Loucy (cell line): Measurements from ENCODE around the gene ZBTB18.

Experiments used
- EZH2phosphoT487 ChIP-seq: fragments of 200-600 bp; IDR thresholded peaks from 2 replicates; pipeline ENCODE4 v1.6.1; 2018; ENCODE audit warnings: antibody characterized with exemption, mild to moderate bottlenecking, moderate library complexity, borderline replicate concordance
- TF ChIP-seq, protein P1 (sequence below): fragments of 200-600 bp; sonication (generic); conservative IDR thresholded peaks from 2 replicates; pipeline ENCODE4 v1.5.1; 2014; ENCODE audit warnings: mild to moderate bottlenecking, antibody characterized with exemption, low read length

DNA sequence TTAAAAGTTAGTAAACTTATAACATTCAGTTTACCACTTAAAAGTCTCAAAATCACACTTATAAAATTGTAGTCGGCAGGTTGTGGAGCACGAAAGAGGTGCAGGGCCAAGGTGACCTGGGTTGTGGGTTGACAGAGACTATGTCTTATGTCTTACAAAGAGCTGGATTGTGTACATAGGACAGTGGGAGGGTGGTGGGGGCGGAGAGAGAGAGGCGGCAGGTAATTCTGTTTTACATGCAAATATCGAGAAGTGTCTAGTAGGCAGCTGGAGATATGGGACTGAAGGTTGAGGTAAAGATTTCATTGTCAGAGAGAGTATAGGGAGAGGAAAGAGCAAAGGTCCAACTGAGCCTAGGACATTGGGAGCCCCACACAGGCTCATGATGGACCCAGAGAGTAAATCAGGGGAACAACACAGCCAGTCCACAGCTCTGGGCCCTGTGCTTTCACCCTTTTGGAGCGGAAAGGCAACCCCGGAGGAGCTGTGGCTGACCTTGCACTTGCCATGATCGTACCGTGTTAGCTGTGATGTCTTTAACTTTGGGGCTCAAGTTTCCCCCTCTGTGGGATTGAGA lies 28.1 kb upstream of the ZBTB18 start:
- TF ChIP-seq, protein P1, sequence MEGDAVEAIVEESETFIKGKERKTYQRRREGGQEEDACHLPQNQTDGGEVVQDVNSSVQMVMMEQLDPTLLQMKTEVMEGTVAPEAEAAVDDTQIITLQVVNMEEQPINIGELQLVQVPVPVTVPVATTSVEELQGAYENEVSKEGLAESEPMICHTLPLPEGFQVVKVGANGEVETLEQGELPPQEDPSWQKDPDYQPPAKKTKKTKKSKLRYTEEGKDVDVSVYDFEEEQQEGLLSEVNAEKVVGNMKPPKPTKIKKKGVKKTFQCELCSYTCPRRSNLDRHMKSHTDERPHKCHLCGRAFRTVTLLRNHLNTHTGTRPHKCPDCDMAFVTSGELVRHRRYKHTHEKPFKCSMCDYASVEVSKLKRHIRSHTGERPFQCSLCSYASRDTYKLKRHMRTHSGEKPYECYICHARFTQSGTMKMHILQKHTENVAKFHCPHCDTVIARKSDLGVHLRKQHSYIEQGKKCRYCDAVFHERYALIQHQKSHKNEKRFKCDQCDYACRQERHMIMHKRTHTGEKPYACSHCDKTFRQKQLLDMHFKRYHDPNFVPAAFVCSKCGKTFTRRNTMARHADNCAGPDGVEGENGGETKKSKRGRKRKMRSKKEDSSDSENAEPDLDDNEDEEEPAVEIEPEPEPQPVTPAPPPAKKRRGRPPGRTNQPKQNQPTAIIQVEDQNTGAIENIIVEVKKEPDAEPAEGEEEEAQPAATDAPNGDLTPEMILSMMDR: no peak
- no peak for TF ChIP-seq EZH2phosphoT487
